Activated CD8-positive, alpha-beta memory T cell treated with anti-CD3 and anti-CD28 coated beads, Interleukin-2, amount 10 ng/mL, durations not matched to agents 7 days and 5 days (primary cell): ENCODE results near the gene ZBTB43. TPM values are rescaled to one million over a fixed set of nuclear protein-coding genes. Genes with fewer than 3 reads are reported as not detected.

Source experiments
- ATAC-seq: fragments of 150-1000 bp; cut with Tn5 transposase; one replicate; pipeline ENCODE4 v1.10.0; 2021; ENCODE audit warnings: moderate library complexity
- CTCF ChIA-PET: fragments of 350-600 bp; sonication (Branson Sonifier 250); formaldehyde crosslinking; loops from one replicate; lab custom pipeline; 2021; ENCODE audit warnings: antibody characterized with exemption; lab: Charles Lee
- DNase-seq: peaks from one replicate; pipeline ENCODE4 v3.0.0-alpha.2; 2020
- H3K27ac Mint-ChIP-seq: one replicate; pipeline ENCODE4 v1.8.0; 2021; ENCODE audit warnings: mild to moderate bottlenecking, mixed read lengths
- H3K27me3 Mint-ChIP-seq: one replicate; pipeline ENCODE4 v1.8.0; 2021; ENCODE audit warnings: mixed read lengths
- H3K36me3 Mint-ChIP-seq: one replicate; pipeline ENCODE4 v1.8.0; 2021; ENCODE audit warnings: mild to moderate bottlenecking, mixed read lengths
- H3K4me1 Mint-ChIP-seq: one replicate; pipeline ENCODE4 v1.8.0; 2021; ENCODE audit warnings: mixed read lengths
- H3K4me3 Mint-ChIP-seq: one replicate; pipeline ENCODE4 v1.8.0; 2021; ENCODE audit warnings: mild to moderate bottlenecking, moderate library complexity, mixed read lengths
- H3K9me3 Mint-ChIP-seq: one replicate; pipeline ENCODE4 v1.8.0; 2022; ENCODE audit warnings: low read depth, mixed read lengths
- total RNA-seq, 2 experiments: library from RNA; stranded (reverse); gene quantifications; one replicate each; pipeline ENCODE4 v1.2.3, GENCODE V29; 2021

The ZBTB43 gene
- total RNA-seq, 2 experiments from 2014 or later, result 25.2 to 28.9 TPM

DNA sequence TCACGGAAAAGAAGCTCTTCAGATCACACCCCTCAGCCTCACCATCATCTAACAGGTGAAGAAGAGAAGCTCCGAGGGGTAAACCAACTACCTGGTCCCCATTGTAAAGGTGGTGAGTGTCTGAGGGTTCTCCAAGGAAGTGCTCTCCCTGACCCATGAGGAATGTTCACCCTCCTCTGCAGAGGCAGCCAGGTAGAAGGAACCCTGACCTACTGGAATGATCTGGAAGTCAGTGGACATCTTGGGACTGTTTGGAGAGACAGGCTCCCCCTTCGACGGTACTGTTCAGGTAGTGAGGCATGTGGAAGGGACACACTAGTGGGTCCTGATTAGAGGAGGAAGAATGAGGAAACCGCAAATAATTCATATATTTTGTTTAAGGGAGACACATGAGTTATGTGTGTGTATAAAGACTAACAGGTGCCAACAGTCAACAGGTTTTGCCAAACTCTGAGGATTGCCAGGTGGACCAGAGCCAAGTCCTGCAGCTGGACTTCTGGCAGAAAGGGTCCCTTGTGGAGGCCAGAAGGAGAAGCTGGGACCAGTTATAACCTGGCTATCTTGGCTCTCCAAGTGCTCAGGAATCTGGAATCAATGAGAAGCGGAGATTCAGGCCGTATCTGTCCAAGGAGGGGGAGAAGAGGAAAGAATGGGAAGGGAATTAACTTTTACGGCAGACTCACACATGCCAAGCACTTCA lies 52.6 kb downstream of the ZBTB43 start:
- peaks cover 41% of the 10 kb centered on the region for H3K27me3 Mint-ChIP-seq
- H3K27ac Mint-ChIP-seq, result no peak overlapping the region
- no peaks in the 10 kb centered on the region for H3K9me3 Mint-ChIP-seq
- H3K36me3 Mint-ChIP-seq, result no peaks in the 10 kb centered on the region
- CTCF ChIA-PET, result interaction anchor here (0.6 to 3.0 kb wide), 3 partner anchors 13 to 37 kb away, joined by 3 to 17 read pairs (median 4); no protein-coding TSS in a partner anchor
- no peak overlapping the region for H3K4me3 Mint-ChIP-seq
- H3K4me1 Mint-ChIP-seq, result peaks cover 19% of the 10 kb centered on the region
- ATAC-seq, result no peak
- no peak for DNase-seq

DNA sequence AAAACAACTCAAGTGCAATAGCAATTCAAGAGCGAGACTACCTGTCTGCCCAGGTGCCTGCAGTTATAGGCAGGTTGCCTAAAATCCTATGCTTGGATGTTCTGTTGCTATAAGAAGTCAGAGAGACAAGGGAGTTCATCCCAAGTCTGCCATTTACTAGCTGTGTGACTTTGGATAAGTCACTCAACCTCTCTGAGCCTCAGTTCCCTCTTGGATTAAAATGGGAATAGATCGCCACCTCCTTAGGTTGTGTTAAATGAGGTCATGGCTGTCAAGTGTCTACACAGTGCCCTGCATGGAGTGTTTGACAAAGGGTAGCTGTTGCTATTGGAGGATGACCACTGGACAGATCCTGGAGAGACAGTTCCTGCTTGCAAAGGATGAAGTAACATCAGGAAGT lies 54.3 kb downstream of the ZBTB43 start:
- Mint-ChIP-seq H3K4me1 (peaks cover 24% of the 10 kb centered on the region), H3K27ac (peak overlapping the region; percentile 26), H3K4me3 (peak overlapping the region; percentile 71), H3K9me3 (no peaks in the 10 kb centered on the region), H3K27me3 (peaks cover 30% of the 10 kb centered on the region), H3K36me3 (peaks cover 3% of the 10 kb centered on the region)
- DNase-seq (no peak), ATAC-seq (no peak)
- CTCF ChIA-PET, result interaction anchor here (0.6 to 3.0 kb wide), 11 partner anchors 10 to 343 kb away, joined by 3 to 17 read pairs (median 4); partner anchors contain the start of gene ZBTB43

DNA sequence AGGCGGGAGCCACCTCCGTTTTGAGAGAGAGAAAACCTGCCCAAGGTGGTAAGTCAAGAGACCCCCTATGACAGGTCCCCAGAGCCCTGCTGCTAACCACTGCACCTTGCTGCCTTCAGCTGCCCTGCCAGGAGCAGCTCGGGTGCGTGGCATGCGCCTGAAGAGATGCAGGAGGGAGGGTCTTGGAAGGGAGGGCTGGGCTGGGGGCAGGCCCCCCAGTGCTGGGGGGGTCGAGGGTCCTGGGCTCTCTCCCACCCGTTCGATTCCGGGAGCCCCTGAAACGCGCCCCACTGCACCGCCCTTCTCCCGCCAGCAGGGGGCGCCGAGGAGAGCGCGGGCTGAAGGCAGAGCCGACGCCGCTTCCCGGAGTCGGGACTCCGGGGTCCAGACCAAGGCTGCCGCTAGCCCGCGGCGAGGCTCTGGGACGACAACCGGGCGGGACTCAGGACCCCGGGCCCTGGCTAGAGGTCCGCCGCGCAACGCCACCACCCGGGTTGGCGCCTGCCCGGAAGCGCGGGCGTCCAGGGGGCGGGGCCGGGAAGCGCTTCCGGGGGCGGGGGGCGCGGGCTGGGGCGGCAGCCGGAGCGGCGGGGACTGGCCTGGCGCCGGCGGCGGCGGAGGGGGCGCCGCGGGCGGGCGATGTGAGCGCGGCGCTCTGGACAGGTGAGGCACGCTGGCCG lies 55.4 kb downstream of the ZBTB43 start, which contains the start of gene ZBTB34:
TSS of gene ZBTB34 (plus strand) at position 563 of the 680 bp plus-strand sequence. CDS start 18,761 bp downstream, outside the sequence.
- peak; percentile 81 for ATAC-seq
- peaks cover 23% of the 10 kb centered on the region for H3K27me3 Mint-ChIP-seq
- peak within 1 kb of the TSS; percentile 84 for H3K27ac Mint-ChIP-seq
- DNase-seq, result peak; percentile 81
- peak within 1 kb of the TSS; percentile 76 for H3K4me3 Mint-ChIP-seq
- CTCF ChIA-PET, result interaction anchor here (0.6 to 3.0 kb wide), 12 partner anchors 9 to 472 kb away, joined by 3 to 17 read pairs (median 4); partner anchors contain the start of gene ZBTB43
- H3K9me3 Mint-ChIP-seq, result no peaks in the 10 kb centered on the region
- H3K4me1 Mint-ChIP-seq, result peaks cover 24% of the 10 kb centered on the region
- peaks cover 7% of the 10 kb centered on the region for H3K36me3 Mint-ChIP-seq

DNA sequence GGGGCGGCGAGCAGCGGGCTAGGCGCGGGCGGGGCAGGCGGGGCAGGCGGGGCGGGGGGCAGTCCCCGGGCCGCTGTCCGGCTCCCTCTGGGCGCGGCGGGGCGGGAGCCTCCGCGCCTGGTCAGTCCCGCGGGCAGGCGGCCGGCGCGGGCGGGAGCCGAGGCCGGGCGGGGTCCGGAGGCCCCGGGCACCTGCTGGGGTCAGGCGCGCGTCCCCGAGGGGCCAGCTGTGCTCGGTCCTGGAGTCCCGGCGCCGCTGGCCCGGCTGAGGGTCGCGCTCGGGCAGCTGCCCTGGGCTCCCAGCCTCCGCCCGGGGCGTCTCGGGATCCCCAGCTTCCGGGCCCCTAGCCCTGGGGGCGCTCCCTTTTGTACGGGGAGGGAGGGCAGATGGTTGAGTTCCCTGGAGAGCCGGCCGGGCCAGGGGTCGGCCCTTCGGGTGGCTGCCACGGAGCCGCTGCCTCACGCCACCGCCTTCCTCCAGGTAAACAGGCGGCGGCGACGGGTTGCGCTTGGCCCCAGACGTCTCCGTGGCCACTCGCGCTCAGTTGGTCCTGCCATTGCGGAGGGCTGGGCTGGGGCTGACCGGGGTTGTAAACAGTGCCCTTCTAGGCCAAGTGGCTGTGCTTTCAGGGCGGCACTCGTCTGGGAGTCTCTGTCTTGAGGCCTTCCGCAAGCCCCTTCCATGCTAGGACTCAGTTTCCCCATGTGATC lies 56.1 kb downstream of the ZBTB43 start:
- Mint-ChIP-seq H3K4me3 (peak overlapping the region; percentile 76), H3K27me3 (peaks cover 19% of the 10 kb centered on the region), H3K9me3 (no peaks in the 10 kb centered on the region), H3K36me3 (peaks cover 8% of the 10 kb centered on the region), H3K27ac (peak overlapping the region; percentile 84), H3K4me1 (peaks cover 24% of the 10 kb centered on the region)
- CTCF ChIA-PET, result interaction anchor here (1.1 kb wide), 1 partner anchor 54 kb away, joined by 3 read pairs; no protein-coding TSS in a partner anchor
- peak; percentile 37 for ATAC-seq
- DNase-seq, result peak; percentile 45

DNA sequence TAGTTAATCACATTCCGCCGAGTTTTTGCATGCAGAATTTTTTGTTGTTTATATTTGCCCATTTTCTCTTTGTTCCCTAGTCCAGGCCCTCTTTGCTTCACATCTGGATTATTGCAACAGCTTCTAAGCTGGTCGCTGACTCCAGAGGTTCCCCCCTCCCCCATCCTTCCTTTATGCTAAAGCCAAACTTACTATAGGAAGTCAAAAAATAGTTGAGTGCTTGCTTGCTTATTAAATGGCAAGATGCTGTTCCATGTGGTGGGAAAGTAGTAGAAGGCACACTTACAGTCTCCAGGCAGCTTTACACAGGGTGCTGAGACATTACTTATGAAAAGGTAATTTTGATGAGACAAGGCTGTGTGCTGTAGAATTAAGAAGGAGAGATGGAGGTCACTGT lies 56.9 kb downstream of the ZBTB43 start:
- CTCF ChIA-PET, result interaction anchor here (1.1 kb wide), 1 partner anchor 55 kb away, joined by 3 read pairs; no protein-coding TSS in a partner anchor
- H3K36me3 Mint-ChIP-seq, result peaks cover 12% of the 10 kb centered on the region
- ATAC-seq (no peak), DNase-seq (no peak)
- H3K27me3 Mint-ChIP-seq, result peaks cover 14% of the 10 kb centered on the region
- peak overlapping the region; percentile 84 for H3K27ac Mint-ChIP-seq
- H3K9me3 Mint-ChIP-seq, result no peaks in the 10 kb centered on the region
- H3K4me1 Mint-ChIP-seq, result peaks cover 24% of the 10 kb centered on the region
- peak overlapping the region; percentile 76 for H3K4me3 Mint-ChIP-seq

DNA sequence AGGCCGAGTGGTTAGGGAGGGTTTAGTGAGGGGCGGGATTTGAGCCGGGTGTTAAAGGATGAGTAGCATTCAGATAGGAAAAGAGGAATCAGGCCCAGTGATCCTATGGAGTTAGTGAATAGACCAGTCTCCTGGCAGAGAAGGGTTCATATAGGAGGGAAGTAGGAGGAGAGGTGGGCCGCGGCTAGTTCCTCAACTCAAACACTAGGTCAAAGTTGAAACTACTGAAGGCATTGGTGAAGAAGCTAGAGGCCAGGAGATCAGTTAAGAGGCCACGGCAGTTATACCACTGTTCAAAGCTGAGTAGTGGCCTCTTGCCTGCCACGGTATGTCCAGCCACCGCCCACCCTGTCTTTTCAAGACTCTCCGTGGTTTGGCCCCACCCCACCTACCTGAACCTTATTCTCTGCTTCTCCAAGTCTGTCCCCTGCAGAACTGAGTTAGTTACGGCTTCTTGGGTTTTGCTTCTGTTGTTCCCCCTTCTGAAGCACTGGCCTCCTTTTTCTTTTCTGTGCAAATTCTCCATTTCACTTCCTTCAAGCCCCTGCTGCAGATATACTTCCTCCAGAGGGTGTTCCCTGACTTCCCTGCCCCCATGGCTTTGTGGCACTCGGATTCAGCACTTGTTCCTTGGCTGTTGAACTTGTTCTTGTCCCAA lies 57.4 kb downstream of the ZBTB43 start:
- Mint-ChIP-seq H3K36me3 (peaks cover 14% of the 10 kb centered on the region), H3K27ac (peak overlapping the region; percentile 84), H3K4me1 (peaks cover 24% of the 10 kb centered on the region), H3K9me3 (no peaks in the 10 kb centered on the region), H3K27me3 (peaks cover 14% of the 10 kb centered on the region), H3K4me3 (peak overlapping the region; percentile 76)
- ATAC-seq (no peak), DNase-seq (no peak)
- CTCF ChIA-PET, result no interaction called here

DNA sequence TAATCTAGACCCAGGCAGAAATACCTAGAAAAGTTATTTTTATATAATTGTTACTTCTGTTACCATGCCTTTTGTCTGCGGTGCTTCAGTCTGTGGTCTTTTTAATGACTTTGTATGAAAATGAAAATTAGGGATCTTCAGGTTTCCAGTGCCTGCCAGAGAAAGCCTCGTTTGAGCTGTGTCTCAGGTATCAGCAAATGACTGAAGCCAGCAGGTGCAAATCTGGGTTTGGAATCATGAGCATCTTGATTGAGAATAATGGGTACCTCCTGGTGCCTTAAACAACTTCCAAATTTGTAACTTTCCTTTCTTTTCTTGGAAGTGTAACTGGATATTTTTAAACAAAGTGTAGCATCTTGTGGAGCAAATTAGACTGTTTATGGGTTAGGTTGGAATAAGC lies 59.9 kb downstream of the ZBTB43 start:
- no peak for ATAC-seq
- Mint-ChIP-seq H3K4me3 (no peak overlapping the region), H3K27me3 (no peaks in the 10 kb centered on the region), H3K9me3 (no peaks in the 10 kb centered on the region), H3K4me1 (peaks cover 19% of the 10 kb centered on the region), H3K27ac (no peak overlapping the region), H3K36me3 (peaks cover 20% of the 10 kb centered on the region)
- CTCF ChIA-PET, result interaction anchor here (1.5 kb wide), 1 partner anchor 158 kb away, joined by 4 read pairs; no protein-coding TSS in a partner anchor
- no peak for DNase-seq

DNA sequence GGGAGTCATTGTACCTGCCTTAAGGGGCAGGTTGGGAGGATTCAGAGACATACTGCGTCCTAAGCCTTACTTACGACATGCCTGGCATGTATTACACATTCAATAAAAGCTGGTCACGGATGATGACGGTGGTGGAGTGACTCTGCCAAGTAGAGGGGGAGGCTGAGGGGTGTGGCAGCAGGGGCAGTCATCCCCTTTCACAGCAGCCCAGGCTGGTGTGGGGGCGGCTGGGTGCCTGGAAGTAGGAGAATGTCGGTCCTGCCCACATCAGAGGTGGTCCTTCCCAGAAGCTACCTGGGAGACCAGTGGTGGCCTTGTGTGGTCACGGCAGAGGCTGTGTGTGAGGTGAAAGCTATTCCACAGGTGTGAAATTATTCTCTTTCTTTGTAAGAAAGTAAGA lies 64.5 kb downstream of the ZBTB43 start:
- Mint-ChIP-seq H3K27me3 (no peaks in the 10 kb centered on the region), H3K4me1 (peaks cover 14% of the 10 kb centered on the region), H3K9me3 (no peaks in the 10 kb centered on the region), H3K27ac (no peak overlapping the region), H3K4me3 (no peak overlapping the region), H3K36me3 (peaks cover 20% of the 10 kb centered on the region)
- DNase-seq, result no peak
- no peak for ATAC-seq
- CTCF ChIA-PET, result interaction anchor here (1.0 to 1.5 kb wide), 2 partner anchors 10 to 135 kb away, joined by 3 read pairs; no protein-coding TSS in a partner anchor

DNA sequence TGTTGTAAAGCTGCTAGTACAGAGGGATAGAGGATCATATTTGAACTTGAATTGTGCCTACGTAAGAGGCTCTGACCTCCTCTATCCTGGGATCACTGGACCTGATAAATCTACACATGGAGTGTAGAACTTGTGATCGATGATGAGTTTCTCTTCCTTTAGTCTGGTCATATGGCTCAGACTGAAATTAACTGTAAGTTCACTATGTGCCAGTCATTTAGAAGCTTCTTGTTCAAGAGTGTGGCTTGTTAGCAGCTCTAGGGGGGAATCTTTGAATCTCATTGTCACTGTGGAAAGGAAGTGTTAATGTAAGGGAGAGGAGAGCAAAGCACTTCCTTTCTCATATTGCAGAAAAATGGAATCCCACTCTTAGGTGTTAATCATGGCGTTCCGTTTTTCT lies 67.7 kb downstream of the ZBTB43 start:
- peaks cover 8% of the 10 kb centered on the region for H3K36me3 Mint-ChIP-seq
- H3K4me1 Mint-ChIP-seq, result peaks cover 21% of the 10 kb centered on the region
- H3K27me3 Mint-ChIP-seq, result no peaks in the 10 kb centered on the region
- H3K27ac Mint-ChIP-seq, result no peak overlapping the region
- H3K9me3 Mint-ChIP-seq, result no peaks in the 10 kb centered on the region
- H3K4me3 Mint-ChIP-seq, result no peak overlapping the region
- ATAC-seq (peak; percentile 42), DNase-seq (no peak)
- CTCF ChIA-PET, result no interaction called here

DNA sequence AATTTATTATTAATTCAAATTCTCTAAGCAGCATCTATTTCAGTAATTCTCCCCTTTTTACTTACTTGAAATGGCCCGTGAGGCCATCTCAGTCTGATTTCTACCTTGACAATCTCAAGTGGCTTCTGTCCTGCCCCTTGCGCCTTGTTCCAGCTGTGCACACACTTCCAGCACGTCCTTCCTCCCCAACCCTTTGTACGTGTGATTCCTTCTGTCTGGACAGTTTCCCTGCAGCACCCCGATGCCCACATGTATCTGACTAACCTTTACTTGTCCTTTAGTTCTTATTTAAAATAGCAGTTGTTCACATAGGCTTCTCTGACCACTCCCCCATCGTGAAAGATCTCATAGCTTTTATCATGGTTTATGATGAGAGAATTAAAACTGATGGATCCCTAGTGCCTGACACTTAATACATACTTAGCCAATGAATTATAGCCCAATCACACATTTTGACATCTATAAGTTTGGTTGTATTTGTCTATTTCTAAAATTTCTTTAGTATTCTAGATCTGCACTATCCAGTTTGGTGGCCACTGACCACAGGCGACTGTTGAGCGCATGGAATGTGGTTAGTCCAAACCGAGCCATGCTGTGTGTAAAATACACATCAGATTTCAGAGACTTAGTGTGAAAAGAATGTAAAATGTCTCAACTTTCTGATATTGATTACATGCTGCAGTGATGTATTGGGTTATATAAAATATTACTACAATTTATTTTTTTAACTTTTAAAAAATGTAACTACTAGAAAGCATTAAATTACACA lies 69.9 kb downstream of the ZBTB43 start:
- H3K27ac Mint-ChIP-seq, result no peak overlapping the region
- peaks cover 23% of the 10 kb centered on the region for H3K4me1 Mint-ChIP-seq
- no peak for DNase-seq
- CTCF ChIA-PET, result no interaction called here
- H3K36me3 Mint-ChIP-seq, result peaks cover 7% of the 10 kb centered on the region
- no peaks in the 10 kb centered on the region for H3K27me3 Mint-ChIP-seq
- no peak overlapping the region for H3K4me3 Mint-ChIP-seq
- ATAC-seq, result no peak
- no peaks in the 10 kb centered on the region for H3K9me3 Mint-ChIP-seq

DNA sequence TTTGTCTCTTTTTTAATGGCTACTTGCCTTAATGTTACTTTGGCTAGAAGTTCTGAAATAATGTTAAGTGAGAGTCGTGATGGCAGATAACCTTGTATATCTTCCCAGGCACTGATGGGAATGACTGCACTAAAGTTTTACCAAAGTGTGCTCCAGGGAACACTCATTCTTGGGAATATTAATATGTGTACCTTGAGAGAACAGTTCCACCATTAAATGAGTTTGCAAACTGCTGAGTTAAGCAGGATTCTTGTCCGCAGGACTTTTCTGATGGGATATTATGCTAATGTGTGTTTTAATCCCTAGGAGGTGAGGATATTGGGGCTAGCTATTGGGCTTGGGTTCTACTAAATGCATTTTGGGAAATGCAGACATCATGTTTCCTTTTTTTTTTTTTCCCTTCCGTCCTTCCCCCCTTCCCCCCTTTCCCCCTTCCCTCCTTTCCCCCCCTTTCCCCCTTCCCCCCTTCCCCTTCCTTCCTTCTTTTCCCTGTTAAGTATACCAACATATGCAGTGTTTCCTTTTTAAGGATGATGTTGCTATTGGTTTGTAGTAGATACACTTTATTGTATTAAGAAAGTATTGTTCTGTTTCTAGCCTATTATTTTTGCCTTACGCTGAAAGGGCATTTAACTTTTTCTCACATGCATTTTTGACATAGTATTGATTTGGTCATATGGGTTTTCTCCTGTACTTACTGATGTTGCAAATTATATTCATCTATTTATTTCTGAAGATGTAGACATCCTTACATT lies 71.1 kb downstream of the ZBTB43 start:
- CTCF ChIA-PET, result no interaction called here
- no peak overlapping the region for H3K27ac Mint-ChIP-seq

More for the DNA sequence above, 71.1 kb downstream of the ZBTB43 start:
- H3K9me3 Mint-ChIP-seq, result no peaks in the 10 kb centered on the region
- no peak overlapping the region for H3K4me3 Mint-ChIP-seq
- H3K36me3 Mint-ChIP-seq, result peaks cover 16% of the 10 kb centered on the region
- DNase-seq, result no peak
- no peaks in the 10 kb centered on the region for H3K27me3 Mint-ChIP-seq
- H3K4me1 Mint-ChIP-seq, result peaks cover 23% of the 10 kb centered on the region
- no peak for ATAC-seq
